Subcutaneous adipose tissue (tissue), 4 donors: ENCODE results near the gene KATNB1. TPM values are rescaled to one million over a fixed set of nuclear protein-coding genes. Genes with fewer than 3 reads are reported as not detected.

Experiments used
- total RNA-seq, 4 donors: library from RNA; depleted of rRNA; stranded (reverse); fragments of >200 nt; gene quantifications; one replicate each; pipeline ENCODE4 v1.1.0, GENCODE V29; 2016
- TF ChIP-seq, protein P1 (sequence below): fragments of 450-650 bp; IDR thresholded peaks from one replicate; pipeline ENCODE4 v1.5.1; 2016; ENCODE audit warnings: low read depth, mild to moderate bottlenecking, control low read depth, antibody characterized with exemption, moderate library complexity

KATNB1 gene
- total RNA-seq, 4 donors from 2014 or later = 8.6 to 14.3 (median 10.7) TPM

DNA sequence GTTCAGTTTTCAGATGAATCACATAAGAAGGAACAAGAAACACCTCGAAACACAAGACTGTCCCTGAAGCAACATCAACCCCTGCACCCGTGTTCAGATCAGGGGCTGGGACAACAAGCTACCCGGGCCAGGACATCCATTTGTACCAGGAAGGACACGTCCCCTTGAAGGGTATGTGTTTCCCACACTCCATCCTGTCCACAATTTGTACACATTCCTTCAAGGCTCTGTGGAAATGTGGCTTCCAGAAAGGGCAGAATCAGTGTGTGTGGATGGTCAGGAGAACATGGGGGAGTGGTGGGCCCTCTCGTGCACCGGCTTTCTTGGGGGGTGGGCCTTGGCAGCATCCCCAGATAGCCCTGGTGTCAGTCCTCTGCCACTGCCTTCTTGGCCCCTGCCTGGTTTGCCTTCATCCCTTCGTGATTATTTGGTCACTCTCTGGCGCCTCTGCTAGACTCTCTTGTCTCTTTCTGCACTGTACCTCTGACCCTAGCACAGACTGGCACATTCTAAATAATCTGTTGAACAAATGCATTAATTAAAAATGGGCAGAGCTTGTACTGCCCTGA lies 56.4 kb downstream of the KATNB1 start:
- TF ChIP-seq, protein P1, sequence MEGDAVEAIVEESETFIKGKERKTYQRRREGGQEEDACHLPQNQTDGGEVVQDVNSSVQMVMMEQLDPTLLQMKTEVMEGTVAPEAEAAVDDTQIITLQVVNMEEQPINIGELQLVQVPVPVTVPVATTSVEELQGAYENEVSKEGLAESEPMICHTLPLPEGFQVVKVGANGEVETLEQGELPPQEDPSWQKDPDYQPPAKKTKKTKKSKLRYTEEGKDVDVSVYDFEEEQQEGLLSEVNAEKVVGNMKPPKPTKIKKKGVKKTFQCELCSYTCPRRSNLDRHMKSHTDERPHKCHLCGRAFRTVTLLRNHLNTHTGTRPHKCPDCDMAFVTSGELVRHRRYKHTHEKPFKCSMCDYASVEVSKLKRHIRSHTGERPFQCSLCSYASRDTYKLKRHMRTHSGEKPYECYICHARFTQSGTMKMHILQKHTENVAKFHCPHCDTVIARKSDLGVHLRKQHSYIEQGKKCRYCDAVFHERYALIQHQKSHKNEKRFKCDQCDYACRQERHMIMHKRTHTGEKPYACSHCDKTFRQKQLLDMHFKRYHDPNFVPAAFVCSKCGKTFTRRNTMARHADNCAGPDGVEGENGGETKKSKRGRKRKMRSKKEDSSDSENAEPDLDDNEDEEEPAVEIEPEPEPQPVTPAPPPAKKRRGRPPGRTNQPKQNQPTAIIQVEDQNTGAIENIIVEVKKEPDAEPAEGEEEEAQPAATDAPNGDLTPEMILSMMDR = no peak

GRCh38 chr16:57794849-57795430 lies 59.4 kb downstream of the KATNB1 start:
- TF ChIP-seq, protein P1 = no peak

DNA sequence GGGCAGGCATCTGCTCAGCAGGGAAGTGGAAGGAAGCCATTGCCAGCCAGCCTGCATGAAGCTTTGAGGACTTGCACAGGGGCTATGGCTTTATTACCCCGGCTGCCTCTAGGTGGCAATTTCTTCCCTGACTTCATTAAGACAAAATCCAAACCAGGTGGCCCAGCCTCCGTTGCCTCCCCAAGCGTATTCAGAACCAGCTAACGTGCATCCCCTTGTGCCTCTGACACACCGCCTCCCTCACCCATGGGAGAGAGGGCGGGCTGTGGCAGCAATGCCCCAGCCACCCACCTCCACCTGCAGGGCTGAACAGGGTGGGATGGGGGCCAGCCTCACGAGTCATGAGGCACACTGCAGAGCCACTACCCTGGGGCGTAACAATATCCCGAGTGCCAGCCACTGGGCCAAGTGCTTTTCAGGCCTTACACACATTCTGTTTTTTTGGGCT lies 59.9 kb downstream of the KATNB1 start:
- TF ChIP-seq, protein P1 = no peak

GRCh38 chr16:57797216-57797525 lies 61.6 kb downstream of the KATNB1 start:
- TF ChIP-seq, protein P1 = no peak

- TF ChIP-seq, protein P1 = no peak
Measured at GRCh38 chr16:57797526-57798266, 62.1 kb downstream of the KATNB1 start.

GRCh38 chr16:57798267-57798810 lies 62.8 kb downstream of the KATNB1 start:
- TF ChIP-seq, protein P1 = no peak

DNA sequence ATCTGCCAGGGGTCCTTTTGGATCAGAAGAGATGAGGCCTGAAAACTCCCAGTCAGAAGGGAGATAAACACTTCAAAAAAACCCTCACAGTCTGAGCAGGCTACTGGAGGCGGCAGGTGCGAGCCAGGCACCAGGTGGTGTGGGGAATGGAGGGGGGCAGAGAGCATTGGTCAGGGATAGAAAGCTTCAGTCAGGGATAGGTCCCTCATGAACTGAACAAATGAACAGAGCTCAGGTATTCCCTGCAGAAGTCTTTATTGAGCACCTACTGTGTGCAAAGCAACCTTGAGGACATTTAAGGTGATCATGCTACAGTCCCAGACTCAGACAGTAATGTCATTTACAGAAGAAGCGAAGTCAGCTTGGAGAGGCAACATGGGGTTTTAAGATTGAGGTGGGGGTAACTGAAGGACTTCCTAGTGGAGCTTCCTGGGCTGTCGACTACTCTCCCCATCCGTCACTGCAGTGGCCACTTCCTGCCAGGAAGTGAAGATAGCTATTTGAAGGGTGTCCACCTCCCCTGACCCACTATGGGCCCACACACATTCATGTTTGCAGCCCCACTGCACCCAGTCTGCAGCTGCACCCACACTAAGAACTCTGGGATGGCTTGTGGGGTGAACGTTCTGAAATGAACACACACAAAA lies 63.5 kb downstream of the KATNB1 start:
- TF ChIP-seq, protein P1 = no peak
